ENCODE measurements around the gene ZNF460.
A peak's percentile ranks its signal among the peaks of the same experiment; 100 is the strongest.

The ZNF460 gene

DNA sequence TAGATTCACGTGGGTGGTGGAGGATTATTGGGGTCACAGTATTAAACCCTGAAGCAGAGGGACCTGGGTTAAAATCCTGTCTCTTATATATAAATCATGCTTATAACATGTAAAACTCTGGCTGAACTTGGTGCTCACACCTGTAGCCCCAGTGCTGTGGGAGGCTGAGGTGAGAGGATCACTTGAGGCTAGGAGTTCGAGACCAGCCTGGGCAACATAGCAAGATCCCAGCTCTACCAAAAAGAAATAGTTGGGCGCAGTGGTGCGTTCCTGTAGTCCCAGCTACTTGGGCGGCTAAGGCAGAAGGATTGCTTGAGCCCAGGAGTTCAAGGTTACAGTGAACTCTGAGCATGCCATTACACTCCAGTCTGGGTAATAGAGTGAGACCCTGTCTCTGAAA is 37.5 kb upstream of the ZNF460 start:
- H3K79me2 ChIP-seq (ENCODE audit: insufficient read depth, low read length): peaks cover 40% of the 10 kb centered on the region

DNA sequence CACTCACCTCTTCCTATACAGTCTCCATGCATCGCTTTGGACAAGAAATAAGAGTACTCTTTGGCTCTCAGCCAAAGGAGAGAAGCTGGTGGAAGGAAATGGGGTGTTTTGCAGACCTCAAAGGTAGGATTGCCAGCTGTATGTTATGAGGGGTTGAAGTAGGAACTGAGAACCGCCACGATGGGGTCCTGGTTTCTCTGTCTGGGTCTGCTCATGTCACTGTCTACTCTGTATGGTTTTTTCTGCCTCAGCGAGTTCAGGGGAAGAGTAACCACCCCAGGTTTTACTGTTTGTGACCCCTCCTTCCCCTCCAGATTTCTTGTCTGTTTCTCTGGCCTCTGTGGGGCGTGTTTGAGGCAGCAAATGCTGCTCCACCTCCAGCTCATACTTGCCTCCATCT is 35.8 kb upstream of the ZNF460 start:
- no peak for TF ChIP-seq EZH2phosphoT487 (IDR thresholded peaks at IDR 0.05; ENCODE audit: borderline replicate concordance)
- TF ChIP-seq, protein P1, sequence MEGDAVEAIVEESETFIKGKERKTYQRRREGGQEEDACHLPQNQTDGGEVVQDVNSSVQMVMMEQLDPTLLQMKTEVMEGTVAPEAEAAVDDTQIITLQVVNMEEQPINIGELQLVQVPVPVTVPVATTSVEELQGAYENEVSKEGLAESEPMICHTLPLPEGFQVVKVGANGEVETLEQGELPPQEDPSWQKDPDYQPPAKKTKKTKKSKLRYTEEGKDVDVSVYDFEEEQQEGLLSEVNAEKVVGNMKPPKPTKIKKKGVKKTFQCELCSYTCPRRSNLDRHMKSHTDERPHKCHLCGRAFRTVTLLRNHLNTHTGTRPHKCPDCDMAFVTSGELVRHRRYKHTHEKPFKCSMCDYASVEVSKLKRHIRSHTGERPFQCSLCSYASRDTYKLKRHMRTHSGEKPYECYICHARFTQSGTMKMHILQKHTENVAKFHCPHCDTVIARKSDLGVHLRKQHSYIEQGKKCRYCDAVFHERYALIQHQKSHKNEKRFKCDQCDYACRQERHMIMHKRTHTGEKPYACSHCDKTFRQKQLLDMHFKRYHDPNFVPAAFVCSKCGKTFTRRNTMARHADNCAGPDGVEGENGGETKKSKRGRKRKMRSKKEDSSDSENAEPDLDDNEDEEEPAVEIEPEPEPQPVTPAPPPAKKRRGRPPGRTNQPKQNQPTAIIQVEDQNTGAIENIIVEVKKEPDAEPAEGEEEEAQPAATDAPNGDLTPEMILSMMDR (conservative IDR thresholded peaks at IDR 0.05; ENCODE audit: low read length): no peak
- Histone ChIP-seq H3K36me3 (ENCODE audit: insufficient read depth, low read length) (peaks cover 14% of the 10 kb centered on the region; the same call in 1 of the 2 replicates), H3K4me3 (ENCODE audit: low read length, poor library complexity, severe bottlenecking) (no peak overlapping the region), H3K9me3 (ENCODE audit: insufficient read depth, low read depth, low read length) (no peaks in the 10 kb centered on the region), H3K79me2 (ENCODE audit: insufficient read depth, low read length) (peaks cover 40% of the 10 kb centered on the region), H3K4me2 (ENCODE audit: low read depth, low read length, poor library complexity, severe bottlenecking) (peak overlapping the region; percentile 24), H3K4me1 (ENCODE audit: insufficient read depth, low read length, poor library complexity, severe bottlenecking) (peaks cover 23% of the 10 kb centered on the region), H3K9ac (ENCODE audit: low read depth, low read length, poor library complexity, severe bottlenecking) (no peak overlapping the region), H4K20me1 (ENCODE audit: insufficient read depth, low read length, poor library complexity, severe bottlenecking) (no peaks in the 10 kb centered on the region), H2AFZ (ENCODE audit: low read length) (no peak overlapping the region), H3F3A (ENCODE audit: low read depth) (no peaks in the 10 kb centered on the region), H3K27me3 (ENCODE audit: insufficient read depth, low read length, poor library complexity, severe bottlenecking) (no peaks in the 10 kb centered on the region), H3K9me2 (replicated peaks; ENCODE audit: low read depth, low read length) (no peaks in the 10 kb centered on the region)

More for the DNA sequence above, 37.5 kb upstream of the ZNF460 start:
- peak overlapping the region; percentile 89 for H3K9ac ChIP-seq (ENCODE audit: low read depth, low read length, poor library complexity, severe bottlenecking)
- H2AFZ ChIP-seq (ENCODE audit: low read length): no peak overlapping the region
- peaks cover 3% of the 10 kb centered on the region; the same call in 1 of the 2 replicates for H3K36me3 ChIP-seq (ENCODE audit: insufficient read depth, low read length)
- no peaks in the 10 kb centered on the region for H3K9me3 ChIP-seq (ENCODE audit: insufficient read depth, low read depth, low read length)
- no peaks in the 10 kb centered on the region for H3F3A ChIP-seq (ENCODE audit: low read depth)
- H3K4me3 ChIP-seq (ENCODE audit: low read length, poor library complexity, severe bottlenecking): peak overlapping the region; percentile 87
- no peaks in the 10 kb centered on the region for H3K9me2 ChIP-seq (replicated peaks; ENCODE audit: low read depth, low read length)
- no peaks in the 10 kb centered on the region for H4K20me1 ChIP-seq (ENCODE audit: insufficient read depth, low read length, poor library complexity, severe bottlenecking)
- H3K4me2 ChIP-seq (ENCODE audit: low read depth, low read length, poor library complexity, severe bottlenecking): peak overlapping the region; percentile 96
- no peaks in the 10 kb centered on the region for H3K27me3 ChIP-seq (ENCODE audit: insufficient read depth, low read length, poor library complexity, severe bottlenecking)
- TF ChIP-seq, protein P1 (conservative IDR thresholded peaks at IDR 0.05; ENCODE audit: low read length): no peak
- TF ChIP-seq EZH2phosphoT487 (IDR thresholded peaks at IDR 0.05; ENCODE audit: borderline replicate concordance): no peak
- H3K4me1 ChIP-seq (ENCODE audit: insufficient read depth, low read length, poor library complexity, severe bottlenecking): peaks cover 23% of the 10 kb centered on the region

DNA sequence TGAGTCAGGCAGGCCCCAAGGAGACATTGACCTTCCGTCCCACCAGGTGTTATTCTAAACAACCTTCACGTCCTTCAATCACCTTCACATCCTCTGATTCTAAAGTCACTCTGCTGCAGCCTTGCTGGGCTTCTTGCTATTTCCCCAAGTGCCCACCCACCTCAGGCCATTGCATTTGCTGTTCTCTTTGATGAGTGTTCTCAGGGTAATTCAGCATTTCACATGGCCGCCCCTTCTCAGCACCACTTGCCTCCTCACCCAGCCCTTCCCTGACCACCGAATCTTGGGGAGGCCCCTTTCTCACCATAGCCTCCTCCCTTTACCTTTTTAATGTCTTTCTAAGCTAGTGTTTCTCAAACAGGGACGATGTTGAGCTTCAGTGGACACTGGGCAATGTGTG is 35.2 kb upstream of the ZNF460 start:
- H3K79me2 ChIP-seq (ENCODE audit: insufficient read depth, low read length): peaks cover 40% of the 10 kb centered on the region
- H4K20me1 ChIP-seq (ENCODE audit: insufficient read depth, low read length, poor library complexity, severe bottlenecking): no peaks in the 10 kb centered on the region
- peaks cover 14% of the 10 kb centered on the region; the same call in 1 of the 2 replicates for H3K36me3 ChIP-seq (ENCODE audit: insufficient read depth, low read length)
- H3K27me3 ChIP-seq (ENCODE audit: insufficient read depth, low read length, poor library complexity, severe bottlenecking): no peaks in the 10 kb centered on the region
- H3K9me3 ChIP-seq (ENCODE audit: insufficient read depth, low read depth, low read length): no peaks in the 10 kb centered on the region
- H3K9ac ChIP-seq (ENCODE audit: low read depth, low read length, poor library complexity, severe bottlenecking): no peak overlapping the region
- H3K4me3 ChIP-seq (ENCODE audit: low read length, poor library complexity, severe bottlenecking): no peak overlapping the region
- peak overlapping the region; percentile 24 for H3K4me2 ChIP-seq (ENCODE audit: low read depth, low read length, poor library complexity, severe bottlenecking)
- H3K9me2 ChIP-seq (replicated peaks; ENCODE audit: low read depth, low read length): no peaks in the 10 kb centered on the region
- no peak overlapping the region for H2AFZ ChIP-seq (ENCODE audit: low read length)
- TF ChIP-seq EZH2phosphoT487 (IDR thresholded peaks at IDR 0.05; ENCODE audit: borderline replicate concordance): no peak
- TF ChIP-seq, protein P1 (conservative IDR thresholded peaks at IDR 0.05; ENCODE audit: low read length): no peak
- H3K4me1 ChIP-seq (ENCODE audit: insufficient read depth, low read length, poor library complexity, severe bottlenecking): peaks cover 20% of the 10 kb centered on the region
- no peaks in the 10 kb centered on the region for H3F3A ChIP-seq (ENCODE audit: low read depth)
